IMR-90 (cell line): ENCODE data around the gene CYB561D2. TPM values are rescaled to one million over a fixed set of nuclear protein-coding genes. Genes with fewer than 3 reads are reported as not detected.

Experiments
- ATAC-seq: fragments of 200-7000 bp; cut with Tn5 transposase; 2 replicates; pipeline ENCODE4 v1.9.1; 2020; ENCODE audit warnings: low read depth, mild to moderate bottlenecking, moderate library complexity
- BruUV-seq: library from RNA; stranded (reverse); fragments of 400-500 nt; replicated peaks from 2 replicates; lab custom pipeline; 2021; lab: Mats Ljungman, UMichigan
- CTCF ChIA-PET: fragments of 300-600 bp; formaldehyde crosslinking; extraction: SDS; loops from one replicate; lab custom pipeline; 2021; ENCODE audit warnings: antibody characterized with exemption; lab: Yijun Ruan, JAX
- POLR2A ChIA-PET: fragments of 300-600 bp; sonication (Branson Sonifier 250); formaldehyde crosslinking; loops from one replicate; lab custom pipeline; 2022; ENCODE audit warnings: antibody characterized with exemption; ENCODE audit not compliant: unreplicated experiment; lab: Charles Lee
- DNase-seq: peaks from one replicate; pipeline ENCODE4 v3.0.0; 2013
- H2AFZ ChIP-seq: replicated peaks from 2 replicates; pipeline ENCODE3; 2013; ENCODE audit warnings: low read length, mild to moderate bottlenecking; ENCODE audit not compliant: poor library complexity
- H2AK5ac ChIP-seq: 2 replicates; pipeline ENCODE4 v1.6.1; 2013; ENCODE audit warnings: low read depth, low read length, inconsistent platforms
- H2AK9ac ChIP-seq: replicated peaks from 2 replicates; pipeline ENCODE3; 2013; ENCODE audit warnings: mild to moderate bottlenecking, low read depth, low read length, moderate library complexity; ENCODE audit not compliant: poor library complexity
- H2BK120ac ChIP-seq: 2 replicates; pipeline ENCODE4 v1.6.1; 2013; ENCODE audit warnings: low read depth, low read length, inconsistent platforms
- H2BK15ac ChIP-seq: 3 replicates; pipeline ENCODE4 v1.6.1; 2013; ENCODE audit warnings: low read depth, low read length, inconsistent platforms
- H2BK20ac ChIP-seq: 2 replicates; pipeline ENCODE4 v1.6.1; 2013; ENCODE audit warnings: low read depth, mild to moderate bottlenecking, inconsistent platforms, low read length, moderate library complexity
- H2BK5ac ChIP-seq: 2 replicates; pipeline ENCODE4 v1.6.1; 2013; ENCODE audit warnings: mild to moderate bottlenecking, low read depth, low read length, inconsistent platforms; ENCODE audit not compliant: poor library complexity, severe bottlenecking
- H3K14ac ChIP-seq: replicated peaks from 2 replicates; pipeline ENCODE4 v1.6.1; 2013; ENCODE audit warnings: low read depth, low read length, inconsistent platforms
- H3K18ac ChIP-seq: 2 replicates; pipeline ENCODE4 v1.6.1; 2013; ENCODE audit warnings: low read depth, low read length, control low read depth
- H3K23ac ChIP-seq: 2 replicates; pipeline ENCODE4 v1.6.1; 2013; ENCODE audit warnings: low read depth, low read length, inconsistent platforms
- H3K27ac ChIP-seq: 2 replicates; pipeline ENCODE4 v1.5.1; 2013; ENCODE audit warnings: mild to moderate bottlenecking, control low read depth, low read length; ENCODE audit not compliant: insufficient read depth
- H3K27me3 ChIP-seq: 2 replicates; pipeline ENCODE4 v1.6.1; 2013; ENCODE audit warnings: low read length; ENCODE audit not compliant: control insufficient read depth, insufficient read depth
- H3K36me3 ChIP-seq: 2 replicates; pipeline ENCODE4 v1.6.1; 2013; ENCODE audit warnings: low read length, mixed read lengths; ENCODE audit not compliant: control insufficient read depth, insufficient read depth
- H3K4ac ChIP-seq: 2 replicates; pipeline ENCODE4 v1.6.1; 2013; ENCODE audit warnings: low read depth, low read length, inconsistent platforms
- H3K4me1 ChIP-seq: 2 replicates; pipeline ENCODE4 v1.6.1; 2013; ENCODE audit warnings: low read length, mixed read lengths; ENCODE audit not compliant: control insufficient read depth, insufficient read depth
- H3K4me2 ChIP-seq: 2 replicates; pipeline ENCODE4 v1.6.1; 2013; ENCODE audit warnings: low read depth, mild to moderate bottlenecking, control low read depth, low read length, moderate library complexity
- H3K4me3 ChIP-seq: 2 replicates; pipeline ENCODE4 v1.5.1; 2013; ENCODE audit warnings: low read depth, mild to moderate bottlenecking, control low read depth, low read length, moderate library complexity; ENCODE audit not compliant: insufficient read depth
- H3K56ac ChIP-seq: 2 replicates; pipeline ENCODE4 v1.6.1; 2013; ENCODE audit warnings: low read length, inconsistent platforms; ENCODE audit not compliant: insufficient read depth; ENCODE audit errors: extremely low read depth
- H3K79me1 ChIP-seq, 2 experiments: 2 replicates each; pipeline ENCODE4 v1.6.1; 2013; ENCODE audit warnings: low read length in 2 of 2, inconsistent platforms in 1 of 2, low read depth in 1 of 2
- H3K9ac ChIP-seq: 2 replicates; pipeline ENCODE4 v1.6.1; 2013; ENCODE audit warnings: low read depth, low read length, control low read depth
- H3K9me1 ChIP-seq: 2 replicates; pipeline ENCODE4 v1.6.1; 2013; ENCODE audit warnings: low read length, inconsistent platforms; ENCODE audit not compliant: insufficient read depth
- H3K9me3 ChIP-seq: 2 replicates; pipeline ENCODE4 v1.6.1; 2013; ENCODE audit warnings: low read length; ENCODE audit not compliant: control insufficient read depth, insufficient read depth
- H4K20me1 ChIP-seq: 2 replicates; pipeline ENCODE4 v1.6.1; 2013; ENCODE audit warnings: low read length, inconsistent platforms; ENCODE audit not compliant: insufficient read depth
- H4K5ac ChIP-seq: 2 replicates; pipeline ENCODE4 v1.6.1; 2013; ENCODE audit warnings: mild to moderate bottlenecking, low read depth, low read length, control low read depth
- H4K8ac ChIP-seq, 2 experiments: 2 replicates each; pipeline ENCODE4 v1.6.1; 2013; ENCODE audit warnings: low read depth in 2 of 2, low read length in 2 of 2, control low read depth in 1 of 2, inconsistent platforms in 1 of 2
- H4K91ac ChIP-seq: 2 replicates; pipeline ENCODE4 v1.6.1; 2013; ENCODE audit warnings: low read depth, low read length, inconsistent platforms; ENCODE audit not compliant: insufficient read depth
- CHD1 ChIP-seq: IDR thresholded peaks from 2 replicates; pipeline ENCODE4 v1.6.1; 2012; ENCODE audit warnings: low read depth, low read length, improper control_type of control experiment
- FOS ChIP-seq: fragments of 150-350 bp; IDR thresholded peaks from 2 replicates; pipeline ENCODE4 v1.6.1; 2016; ENCODE audit warnings: low read depth, low read length
- NFE2L2 ChIP-seq: fragments of 150-350 bp; IDR thresholded peaks from 2 replicates; pipeline ENCODE4 v1.6.1; 2016; ENCODE audit warnings: low read depth, mild to moderate bottlenecking, low read length
- POLR2A ChIP-seq: IDR thresholded peaks from 2 replicates; pipeline ENCODE4 v1.6.1; 2012; ENCODE audit warnings: mild to moderate bottlenecking, low read depth, low read length
- RAD21 ChIP-seq: IDR thresholded peaks from 2 replicates; pipeline ENCODE4 v1.6.1; 2012; ENCODE audit warnings: low read length, improper control_type of control experiment
- SMC3 ChIP-seq: fragments of 150-350 bp; IDR thresholded peaks from 2 replicates; pipeline ENCODE4 v1.6.1; 2016; ENCODE audit warnings: low read depth, mild to moderate bottlenecking, antibody characterized with exemption, low read length, moderate library complexity
- WGBS, 2 experiments: methylation state at CpG; one replicate each; pipeline versions ENCODE4 v1.1.5 to v1.1.7; 2013; ENCODE audit warnings: missing lambda C conversion rate in 2 of 2; ENCODE audit not compliant: insufficient read length in 1 of 2; ENCODE audit errors: extremely low coverage in 2 of 2; 5-methylcytosine and 5-hydroxymethylcytosine counted together
- dilution Hi-C: fragments of 300-500 bp; cut with HindIII; formaldehyde crosslinking; loops from one replicate; pipeline ENCODE4 v1.14.3; 2018; ENCODE audit warnings: low sequenced_read_pairs; ENCODE audit not compliant: unreplicated experiment
- in situ Hi-C: fragments of 300-500 bp; cut with MboI; formaldehyde crosslinking; loops from 3 replicates; pipeline ENCODE4 v1.14.3; 2019; ENCODE audit warnings: low sequenced_read_pairs, inconsistent platforms, mixed read lengths
- intact Hi-C: fragments of 100-400 bp; cut with micrococcal nuclease; formaldehyde crosslinking; loops from 2 replicates; pipeline ENCODE4 v1.10.0; 2022
- polyA plus RNA-seq, 3 experiments: library from polyadenylated mRNA; depleted of rRNA; stranded (reverse); fragments of >200 nt; gene quantifications; 2 replicates each; pipeline ENCODE4 v1.2.3, GENCODE V29; 2012; ENCODE audit warnings: low replicate concordance in 1 of 3
- total RNA-seq: library from RNA; depleted of rRNA; stranded (reverse); fragments of >200 nt; gene quantifications from 2 replicates; pipeline ENCODE4 v1.2.3, GENCODE V29; 2012
- TF ChIP-seq, protein P1 (sequence below): fragments of 150-350 bp; IDR thresholded peaks from 2 replicates; pipeline ENCODE4 v1.6.1; 2016; ENCODE audit warnings: low read depth, mild to moderate bottlenecking, low read length, moderate library complexity, borderline replicate concordance
- TF ChIP-seq, protein P2 (sequence below): conservative IDR thresholded peaks from 2 replicates; pipeline ENCODE4 v1.5.1; 2012; ENCODE audit warnings: mild to moderate bottlenecking, low read depth, low read length, improper control_type of control experiment

CYB561D2 gene
- total and polyA plus RNA-seq, 2 of the 4 experiments (the other 2 are of a cell fraction): 29.2 to 31.7 TPM

DNA sequence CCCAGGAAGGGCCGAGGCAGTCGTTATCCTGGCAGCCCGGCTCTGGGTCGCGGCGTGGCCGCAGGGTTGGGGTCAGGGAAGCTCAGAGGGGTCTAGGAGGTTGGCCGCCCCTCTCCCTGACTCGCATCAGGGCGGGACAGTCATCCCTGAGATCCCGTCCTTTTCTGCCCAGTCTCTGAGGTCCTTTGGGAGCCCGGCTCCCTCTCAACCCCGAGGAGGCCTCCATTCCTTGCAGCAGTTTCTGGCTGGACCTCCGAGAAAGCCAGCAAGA lies 28.6 kb upstream of the CYB561D2 start (continued):
- TF ChIP-seq NFE2L2: no peak
- TF ChIP-seq, protein P1, sequence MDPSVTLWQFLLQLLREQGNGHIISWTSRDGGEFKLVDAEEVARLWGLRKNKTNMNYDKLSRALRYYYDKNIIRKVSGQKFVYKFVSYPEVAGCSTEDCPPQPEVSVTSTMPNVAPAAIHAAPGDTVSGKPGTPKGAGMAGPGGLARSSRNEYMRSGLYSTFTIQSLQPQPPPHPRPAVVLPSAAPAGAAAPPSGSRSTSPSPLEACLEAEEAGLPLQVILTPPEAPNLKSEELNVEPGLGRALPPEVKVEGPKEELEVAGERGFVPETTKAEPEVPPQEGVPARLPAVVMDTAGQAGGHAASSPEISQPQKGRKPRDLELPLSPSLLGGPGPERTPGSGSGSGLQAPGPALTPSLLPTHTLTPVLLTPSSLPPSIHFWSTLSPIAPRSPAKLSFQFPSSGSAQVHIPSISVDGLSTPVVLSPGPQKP: no peak

DNA sequence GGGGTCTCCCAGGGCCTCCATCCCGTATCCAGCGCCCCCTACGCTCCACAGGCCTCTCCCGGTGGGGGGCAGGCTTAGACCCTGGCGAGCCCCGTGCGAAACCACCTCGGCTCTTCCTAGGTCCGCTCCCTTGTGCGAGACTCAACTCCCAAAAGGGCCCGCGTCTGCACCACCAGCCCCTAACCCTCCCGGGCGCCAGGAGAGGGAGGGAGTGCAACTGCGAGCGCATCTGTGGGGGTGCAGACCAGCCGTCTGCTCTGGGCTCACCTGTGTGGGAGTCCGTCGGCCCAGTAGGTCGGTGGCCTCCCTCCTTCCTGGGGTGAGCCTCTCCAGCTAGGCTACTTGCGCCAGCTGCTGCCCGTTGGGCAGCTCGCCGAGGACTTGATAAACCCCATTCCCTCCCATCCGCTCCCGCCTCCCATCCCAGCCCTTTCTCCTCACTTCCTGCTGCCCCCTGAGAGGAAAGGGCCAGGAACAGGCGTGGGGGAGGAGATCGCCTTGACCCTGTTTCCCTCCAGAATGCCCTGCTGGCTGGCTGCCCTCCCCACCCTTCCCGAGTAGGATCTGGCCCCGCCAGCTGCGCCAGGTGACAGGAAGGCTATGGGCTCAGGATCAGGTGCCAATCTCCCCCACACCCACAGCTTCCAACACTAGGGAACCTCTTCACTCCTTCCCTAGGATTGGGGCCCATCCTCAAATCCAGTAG lies 28.1 kb upstream of the CYB561D2 start, which contains the start of gene HYAL2:
Gene HYAL2 (minus strand): TSS at position 360 of the 706 bp plus-strand sequence. CDS start 2,256 bp downstream, outside the sequence.
- H4K8ac ChIP-seq: peak within 1 kb of the TSS; percentile 96 to 99; a peak in 3 of 4 replicates
- dilution Hi-C loops: no loop called here
- H3K4me2 ChIP-seq: peak within 1 kb of the TSS; percentile 67
- H3K18ac ChIP-seq: no peak within 1 kb of the TSS
- peak within 1 kb of the TSS; percentile 95 for H4K5ac ChIP-seq
- H3K36me3 ChIP-seq: peaks cover 26% of the 10 kb centered on the region
- peak within 1 kb of the TSS; percentile 35; the same call in 1 of the 2 replicates for H3K23ac ChIP-seq
- no peak within 1 kb of the TSS for H2BK15ac ChIP-seq
- H3K9ac ChIP-seq: peak within 1 kb of the TSS; percentile 94
- ATAC-seq: no peak
- no peaks in the 10 kb centered on the region for H3K27me3 ChIP-seq
- H2BK120ac ChIP-seq: peak within 1 kb of the TSS; percentile 54; the same call in 1 of the 2 replicates
- no peak within 1 kb of the TSS for H3K14ac ChIP-seq
- POLR2A ChIA-PET: no interaction called here
- peak within 1 kb of the TSS; percentile 58 for H3K4me3 ChIP-seq
- H3K27ac ChIP-seq: peak within 1 kb of the TSS; percentile 98
- peaks cover 26% of the 10 kb centered on the region for H3K4me1 ChIP-seq
- no peaks in the 10 kb centered on the region for H3K9me3 ChIP-seq
- peak within 1 kb of the TSS; percentile 87 for H2AK5ac ChIP-seq
- peak within 1 kb of the TSS; percentile 98 for H2BK5ac ChIP-seq
- no CpG with 5 or more reads among the region's 31 CpGs for WGBS, 2 experiments
- H2AFZ ChIP-seq: peak within 1 kb of the TSS; percentile 95
- no TSS peak for BruUV-seq
- H3K9me1 ChIP-seq: peaks cover 8% of the 10 kb centered on the region
- TF ChIP-seq NFE2L2: no peak
- no peak for TF ChIP-seq RAD21
- no peak for TF ChIP-seq FOS
- no peak for TF ChIP-seq SMC3
- TF ChIP-seq, protein P2, sequence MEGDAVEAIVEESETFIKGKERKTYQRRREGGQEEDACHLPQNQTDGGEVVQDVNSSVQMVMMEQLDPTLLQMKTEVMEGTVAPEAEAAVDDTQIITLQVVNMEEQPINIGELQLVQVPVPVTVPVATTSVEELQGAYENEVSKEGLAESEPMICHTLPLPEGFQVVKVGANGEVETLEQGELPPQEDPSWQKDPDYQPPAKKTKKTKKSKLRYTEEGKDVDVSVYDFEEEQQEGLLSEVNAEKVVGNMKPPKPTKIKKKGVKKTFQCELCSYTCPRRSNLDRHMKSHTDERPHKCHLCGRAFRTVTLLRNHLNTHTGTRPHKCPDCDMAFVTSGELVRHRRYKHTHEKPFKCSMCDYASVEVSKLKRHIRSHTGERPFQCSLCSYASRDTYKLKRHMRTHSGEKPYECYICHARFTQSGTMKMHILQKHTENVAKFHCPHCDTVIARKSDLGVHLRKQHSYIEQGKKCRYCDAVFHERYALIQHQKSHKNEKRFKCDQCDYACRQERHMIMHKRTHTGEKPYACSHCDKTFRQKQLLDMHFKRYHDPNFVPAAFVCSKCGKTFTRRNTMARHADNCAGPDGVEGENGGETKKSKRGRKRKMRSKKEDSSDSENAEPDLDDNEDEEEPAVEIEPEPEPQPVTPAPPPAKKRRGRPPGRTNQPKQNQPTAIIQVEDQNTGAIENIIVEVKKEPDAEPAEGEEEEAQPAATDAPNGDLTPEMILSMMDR: no peak
- TF ChIP-seq POLR2A: no peak
- TF ChIP-seq CHD1: no peak
- DNase-seq: no peak
- peak within 1 kb of the TSS; percentile 58 for H4K91ac ChIP-seq
- H3K4ac ChIP-seq: peak within 1 kb of the TSS; percentile 66
- intact Hi-C loops: loop anchor here (5.0 kb wide), 1 partner anchor 60 kb away; no protein-coding TSS in a partner anchor
- in situ Hi-C loops: no loop called here
- peaks cover 11% of the 10 kb centered on the region; the same call in 1 of the 2 replicates for H4K20me1 ChIP-seq
- H2AK9ac ChIP-seq: peak within 1 kb of the TSS; percentile 93
- H2BK20ac ChIP-seq: no peak within 1 kb of the TSS
- H3K79me1 ChIP-seq: peaks cover 31 to 58% of the 10 kb centered on the region in 2 experiments
- H3K56ac ChIP-seq: no peak within 1 kb of the TSS
- CTCF ChIA-PET: no interaction called here
